HepG2 (cell line): ENCODE data around the gene ASGR1. TPM values are rescaled to one million over a fixed set of nuclear protein-coding genes. Genes with fewer than 3 reads are reported as not detected.

Source experiments
- ERF ChIP-seq: IDR thresholded peaks from 2 replicates; pipeline ENCODE4 v1.6.1; 2018; ENCODE audit warnings: missing biosample characterization, missing genetic modification reagents
- GATAD2A ChIP-seq: IDR thresholded peaks from 2 replicates; pipeline ENCODE4 v1.6.1; 2016
- HDAC1 ChIP-seq: sonication (generic); formaldehyde crosslinking; IDR thresholded peaks from 2 replicates; pipeline ENCODE4 v1.5.1; 2020; ENCODE audit warnings: mild to moderate bottlenecking, missing genetic modification reagents
- HIVEP1 ChIP-seq: sonication (generic); formaldehyde crosslinking; IDR thresholded peaks from 2 replicates; pipeline ENCODE4 v1.4.0; 2020; ENCODE audit warnings: mild to moderate bottlenecking, missing genetic modification reagents
- KLF16 ChIP-seq, 2 experiments: sonication (generic) in 1 of 2; formaldehyde crosslinking in 1 of 2; IDR thresholded peaks; 2 replicates each; pipeline versions ENCODE4 v1.6.1 to v1.8.0; 2016 to 2023; ENCODE audit warnings: missing genetic modification reagents in 2 of 2, missing compliant biosample characterization in 1 of 2
- LCORL ChIP-seq, 2 experiments: fragments of 450-650 bp in 1 of 2; sonication (generic) in 1 of 2; formaldehyde crosslinking in 1 of 2; IDR thresholded peaks; 2 replicates each; pipeline versions ENCODE4 v1.5.0 to v1.6.1; 2017 to 2020; ENCODE audit warnings: antibody characterized with exemption in 1 of 2, missing genetic modification reagents in 1 of 2
- MYNN ChIP-seq: sonication (generic); formaldehyde crosslinking; IDR thresholded peaks from 2 replicates; pipeline ENCODE4 v1.4.0; 2020; ENCODE audit warnings: mild to moderate bottlenecking, low read depth, missing genetic modification reagents
- NFE2 ChIP-seq: sonication (generic); formaldehyde crosslinking; IDR thresholded peaks from 2 replicates; pipeline ENCODE4 v1.4.0; 2020; ENCODE audit warnings: missing genetic modification reagents
- NR2C2 ChIP-seq: sonication (generic); formaldehyde crosslinking; IDR thresholded peaks from 2 replicates; pipeline ENCODE4 v1.4.0; 2020; ENCODE audit warnings: missing genetic modification reagents, mild to moderate bottlenecking, moderate library complexity, borderline replicate concordance
- RXRB ChIP-seq: IDR thresholded peaks from 2 replicates; pipeline ENCODE4 v1.6.1; 2016; ENCODE audit warnings: borderline replicate concordance, missing genetic modification reagents, missing compliant biosample characterization
- SCMH1 ChIP-seq: sonication (generic); formaldehyde crosslinking; IDR thresholded peaks from 2 replicates; pipeline ENCODE4 v1.9.0; 2021; ENCODE audit warnings: missing genetic modification reagents, mild to moderate bottlenecking, borderline replicate concordance
- SIX4 ChIP-seq: sonication (generic); formaldehyde crosslinking; IDR thresholded peaks from 2 replicates; pipeline ENCODE4 v1.4.0; 2020; ENCODE audit warnings: missing genetic modification reagents
- TOE1 ChIP-seq: sonication (generic); formaldehyde crosslinking; IDR thresholded peaks from 2 replicates; pipeline ENCODE4 v1.4.0; 2020; ENCODE audit warnings: mild to moderate bottlenecking, missing genetic modification reagents
- ZNF225 ChIP-seq: sonication (generic); formaldehyde crosslinking; IDR thresholded peaks from 2 replicates; pipeline ENCODE4 v1.4.0; 2020; ENCODE audit warnings: mild to moderate bottlenecking, missing genetic modification reagents
- ZNF468 ChIP-seq: sonication (generic); formaldehyde crosslinking; IDR thresholded peaks from 2 replicates; pipeline ENCODE4 v1.8.0; 2022; ENCODE audit warnings: mild to moderate bottlenecking, moderate library complexity, missing genetic modification reagents
- ZNF83 ChIP-seq: sonication (generic); formaldehyde crosslinking; IDR thresholded peaks from 2 replicates; pipeline ENCODE4 v1.4.0; 2020; ENCODE audit warnings: missing genetic modification reagents, mild to moderate bottlenecking, borderline replicate concordance
- polyA plus RNA-seq, 8 experiments: library from polyadenylated mRNA; depleted of rRNA in 3 of 8; stranded (reverse) in 7 of 8; unstranded in 1 of 8; fragments of >200 nt; fragmentation: Illumina TruSeq in 4 of 8; extraction: Trizol in 4 of 8; gene quantifications; 2 replicates each; pipeline versions ENCODE4 v1.2.1 to v1.2.3, GENCODE V29; 2011 to 2016; ENCODE audit warnings: low read depth in 4 of 8, missing spikeins in 1 of 8, mixed read lengths in 1 of 8; ENCODE audit not compliant: insufficient read depth in 1 of 8
- total RNA-seq, 5 experiments: library from RNA; depleted of rRNA; stranded (reverse); fragments of >200 nt; fragmentation: Illumina TruSeq; extraction: Trizol; gene quantifications; 2 replicates each; pipeline ENCODE4 v1.2.3, GENCODE V29; 2016; ENCODE audit warnings: low read depth in 1 of 5
- TF ChIP-seq, protein P1 (sequence below): sonication (generic); IDR thresholded peaks from 2 replicates; pipeline ENCODE4 v1.6.1; 2016; ENCODE audit warnings: low read depth, borderline replicate concordance
- TF ChIP-seq, protein P2 (sequence below): sonication (generic); formaldehyde crosslinking; IDR thresholded peaks from 2 replicates; pipeline ENCODE4 v1.4.0; 2020; ENCODE audit warnings: missing genetic modification reagents
- TF ChIP-seq, protein P3 (sequence below): sonication (generic); formaldehyde crosslinking; IDR thresholded peaks from 2 replicates; pipeline ENCODE4 v1.8.0; 2022; ENCODE audit warnings: missing genetic modification reagents, mild to moderate bottlenecking, moderate library complexity, borderline replicate concordance
- TF ChIP-seq, protein P4 (sequence below): sonication (generic); formaldehyde crosslinking; IDR thresholded peaks from 2 replicates; pipeline ENCODE4 v1.4.0; 2020; ENCODE audit warnings: missing genetic modification reagents
- TF ChIP-seq, protein P5 (sequence below): sonication (generic); formaldehyde crosslinking; IDR thresholded peaks from 2 replicates; pipeline ENCODE4 v1.4.0; 2020; ENCODE audit warnings: missing genetic modification reagents, borderline replicate concordance

ASGR1 gene
- total and polyA plus RNA-seq, 2 of the 13 experiments (the other 11 are each of a cell fraction or from before 2014, with no cell fraction given), result 353 to 796 TPM

DNA sequence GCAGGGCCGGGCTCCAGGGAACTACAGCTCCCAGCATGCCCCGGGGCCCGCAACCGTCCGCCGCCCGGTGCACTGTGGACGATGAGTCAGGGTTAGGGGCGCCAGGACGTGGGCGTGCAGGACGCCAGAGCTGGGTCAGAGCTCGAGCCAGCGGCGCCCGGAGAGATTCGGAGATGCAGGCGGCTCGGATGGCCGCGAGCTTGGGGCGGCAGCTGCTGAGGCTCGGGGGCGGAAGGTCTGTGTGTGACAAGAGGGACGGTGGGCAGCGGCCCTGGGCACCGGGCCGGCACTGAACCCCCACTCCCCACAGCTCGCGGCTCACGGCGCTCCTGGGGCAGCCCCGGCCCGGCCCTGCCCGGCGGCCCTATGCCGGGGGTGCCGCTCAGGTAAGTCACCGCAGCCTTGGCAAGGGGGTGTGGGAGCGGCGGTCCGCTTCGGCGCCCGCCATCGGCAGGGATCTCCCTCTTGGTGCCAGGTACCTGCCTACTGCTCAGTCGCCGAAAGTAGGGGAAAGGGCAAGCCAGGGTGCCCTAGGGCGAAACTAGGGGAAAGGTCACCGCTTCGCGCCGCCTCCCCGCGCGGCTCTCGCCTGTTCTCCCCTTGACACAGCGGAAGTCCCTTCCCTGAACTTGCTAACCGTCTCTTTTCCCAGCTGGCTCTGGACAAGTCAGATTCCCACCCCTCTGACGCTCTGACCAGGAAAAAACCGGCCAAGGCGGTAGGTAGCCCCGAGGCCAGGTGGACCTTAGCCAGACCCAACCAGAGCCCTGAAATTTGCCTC, 40.8 kb upstream of the ASGR1 start, which contains the start of the genes ACADVL and DLG4 (continued):
- TF ChIP-seq ZNF83 (CRISPR knock-in tag) (peak; percentile 24; the same call in 1 of the 2 replicates), MYNN (CRISPR knock-in tag) (no peak), NFE2 (CRISPR knock-in tag) (no peak), KLF16 (CRISPR knock-in tag; IDR thresholded peaks at IDR 0.05) (0 out of 4 replicates have a peak, but pooled peaks of 1 of the 2 experiments have one; percentile 46), ZNF468 (CRISPR knock-in tag) (no peak), TOE1 (CRISPR knock-in tag) (no peak), SIX4 (CRISPR knock-in tag) (no peak), RXRB (CRISPR knock-in tag) (peak; percentile 99), HIVEP1 (CRISPR knock-in tag) (no peak), NR2C2 (CRISPR knock-in tag) (peak; percentile 85), ZNF225 (CRISPR knock-in tag) (peak; percentile 86; the same call in 1 of the 2 replicates), ERF (CRISPR knock-in tag) (0 out of 2 replicates have a peak, but pooled peaks have one; percentile 12), HDAC1 (peak; percentile 52), SCMH1 (CRISPR knock-in tag) (no peak), LCORL (IDR thresholded peaks at IDR 0.05) (no peak), LCORL (CRISPR knock-in tag; IDR thresholded peaks at IDR 0.05) (no peak; the same call in 1 of the 2 replicates), GATAD2A (CRISPR knock-in tag) (no peak)
- TF ChIP-seq, protein P1, sequence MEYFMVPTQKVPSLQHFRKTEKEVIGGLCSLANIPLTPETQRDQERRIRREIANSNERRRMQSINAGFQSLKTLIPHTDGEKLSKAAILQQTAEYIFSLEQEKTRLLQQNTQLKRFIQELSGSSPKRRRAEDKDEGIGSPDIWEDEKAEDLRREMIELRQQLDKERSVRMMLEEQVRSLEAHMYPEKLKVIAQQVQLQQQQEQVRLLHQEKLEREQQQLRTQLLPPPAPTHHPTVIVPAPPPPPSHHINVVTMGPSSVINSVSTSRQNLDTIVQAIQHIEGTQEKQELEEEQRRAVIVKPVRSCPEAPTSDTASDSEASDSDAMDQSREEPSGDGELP, result peak; percentile 56; the same call in 1 of the 2 replicates
- TF ChIP-seq, protein P2, sequence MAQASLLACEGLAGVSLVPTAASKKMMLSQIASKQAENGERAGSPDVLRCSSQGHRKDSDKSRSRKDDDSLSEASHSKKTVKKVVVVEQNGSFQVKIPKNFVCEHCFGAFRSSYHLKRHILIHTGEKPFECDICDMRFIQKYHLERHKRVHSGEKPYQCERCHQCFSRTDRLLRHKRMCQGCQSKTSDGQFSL (CRISPR knock-in tag), result no peak
- TF ChIP-seq, protein P3, sequence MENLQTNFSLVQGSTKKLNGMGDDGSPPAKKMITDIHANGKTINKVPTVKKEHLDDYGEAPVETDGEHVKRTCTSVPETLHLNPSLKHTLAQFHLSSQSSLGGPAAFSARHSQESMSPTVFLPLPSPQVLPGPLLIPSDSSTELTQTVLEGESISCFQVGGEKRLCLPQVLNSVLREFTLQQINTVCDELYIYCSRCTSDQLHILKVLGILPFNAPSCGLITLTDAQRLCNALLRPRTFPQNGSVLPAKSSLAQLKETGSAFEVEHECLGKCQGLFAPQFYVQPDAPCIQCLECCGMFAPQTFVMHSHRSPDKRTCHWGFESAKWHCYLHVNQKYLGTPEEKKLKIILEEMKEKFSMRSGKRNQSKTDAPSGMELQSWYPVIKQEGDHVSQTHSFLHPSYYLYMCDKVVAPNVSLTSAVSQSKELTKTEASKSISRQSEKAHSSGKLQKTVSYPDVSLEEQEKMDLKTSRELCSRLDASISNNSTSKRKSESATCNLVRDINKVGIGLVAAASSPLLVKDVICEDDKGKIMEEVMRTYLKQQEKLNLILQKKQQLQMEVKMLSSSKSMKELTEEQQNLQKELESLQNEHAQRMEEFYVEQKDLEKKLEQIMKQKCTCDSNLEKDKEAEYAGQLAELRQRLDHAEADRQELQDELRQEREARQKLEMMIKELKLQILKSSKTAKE (CRISPR knock-in tag), result peak; percentile 48; the same call in 1 of the 2 replicates
- TF ChIP-seq, protein P4, sequence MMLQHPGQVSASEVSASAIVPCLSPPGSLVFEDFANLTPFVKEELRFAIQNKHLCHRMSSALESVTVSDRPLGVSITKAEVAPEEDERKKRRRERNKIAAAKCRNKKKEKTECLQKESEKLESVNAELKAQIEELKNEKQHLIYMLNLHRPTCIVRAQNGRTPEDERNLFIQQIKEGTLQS (CRISPR knock-in tag), result peak; percentile 79
- TF ChIP-seq, protein P5, sequence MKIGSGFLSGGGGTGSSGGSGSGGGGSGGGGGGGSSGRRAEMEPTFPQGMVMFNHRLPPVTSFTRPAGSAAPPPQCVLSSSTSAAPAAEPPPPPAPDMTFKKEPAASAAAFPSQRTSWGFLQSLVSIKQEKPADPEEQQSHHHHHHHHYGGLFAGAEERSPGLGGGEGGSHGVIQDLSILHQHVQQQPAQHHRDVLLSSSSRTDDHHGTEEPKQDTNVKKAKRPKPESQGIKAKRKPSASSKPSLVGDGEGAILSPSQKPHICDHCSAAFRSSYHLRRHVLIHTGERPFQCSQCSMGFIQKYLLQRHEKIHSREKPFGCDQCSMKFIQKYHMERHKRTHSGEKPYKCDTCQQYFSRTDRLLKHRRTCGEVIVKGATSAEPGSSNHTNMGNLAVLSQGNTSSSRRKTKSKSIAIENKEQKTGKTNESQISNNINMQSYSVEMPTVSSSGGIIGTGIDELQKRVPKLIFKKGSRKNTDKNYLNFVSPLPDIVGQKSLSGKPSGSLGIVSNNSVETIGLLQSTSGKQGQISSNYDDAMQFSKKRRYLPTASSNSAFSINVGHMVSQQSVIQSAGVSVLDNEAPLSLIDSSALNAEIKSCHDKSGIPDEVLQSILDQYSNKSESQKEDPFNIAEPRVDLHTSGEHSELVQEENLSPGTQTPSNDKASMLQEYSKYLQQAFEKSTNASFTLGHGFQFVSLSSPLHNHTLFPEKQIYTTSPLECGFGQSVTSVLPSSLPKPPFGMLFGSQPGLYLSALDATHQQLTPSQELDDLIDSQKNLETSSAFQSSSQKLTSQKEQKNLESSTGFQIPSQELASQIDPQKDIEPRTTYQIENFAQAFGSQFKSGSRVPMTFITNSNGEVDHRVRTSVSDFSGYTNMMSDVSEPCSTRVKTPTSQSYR (CRISPR knock-in tag), result no peak
